ENCODE results near the gene HECW1. TPM values are rescaled to one million over a fixed set of nuclear protein-coding genes. Genes with fewer than 3 reads are reported as not detected.

Gene HECW1
- total and polyA plus RNA-seq, 4 donors, result 0.05 TPM; not detected in 3

DNA sequence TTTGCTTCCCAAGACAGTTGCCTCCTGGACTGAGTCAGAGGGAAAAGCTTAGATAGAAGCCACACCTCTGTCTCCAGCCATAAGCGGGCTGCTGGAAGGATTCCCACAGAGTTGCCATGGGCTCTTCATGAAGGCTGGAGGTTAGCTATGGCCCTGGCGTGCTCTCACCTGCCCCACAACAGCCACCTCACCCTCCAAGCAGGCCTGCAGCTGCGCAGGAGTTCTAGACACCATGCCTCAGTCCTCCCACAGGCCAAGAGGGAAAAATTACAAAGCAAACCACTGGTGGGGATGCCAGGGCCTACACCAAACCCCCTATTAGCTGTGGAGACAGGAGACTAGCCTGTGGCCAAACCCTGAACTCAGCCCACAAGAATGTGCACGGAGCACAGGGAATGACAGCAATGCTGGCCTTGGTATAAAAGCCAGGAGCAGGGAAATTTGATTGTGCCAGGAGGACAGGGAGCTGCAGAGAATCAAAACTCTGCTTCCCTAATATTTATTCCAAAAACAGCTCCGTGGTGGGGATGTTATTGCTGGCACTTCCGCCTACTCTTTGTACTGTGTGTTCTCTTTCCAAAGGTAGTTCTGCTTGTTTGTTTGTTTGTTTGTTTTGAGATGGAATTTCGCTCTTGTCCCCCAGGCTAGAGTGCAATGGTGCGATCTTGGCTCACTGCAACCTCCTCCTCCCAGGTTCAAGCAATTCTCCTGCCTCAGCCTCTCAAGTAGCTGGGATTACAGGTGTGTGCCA lies 410.1 kb downstream of the HECW1 start:
- Histone ChIP-seq H3K27ac (ENCODE audit: low read depth in 1 of 2, low read length in 2 of 2) (no peak overlapping the region), H3K27me3 (ENCODE audit: control insufficient read depth in 4 of 4, insufficient read depth in 4 of 4, low read length in 3 of 4) (no peaks in the 10 kb centered on the region), H3K36me3 (ENCODE audit: control insufficient read depth in 4 of 4, insufficient read depth in 3 of 4, low read depth in 1 of 4, low read length in 3 of 4) (no peaks in the 10 kb centered on the region), H3K4me1 (ENCODE audit: control insufficient read depth in 4 of 4, insufficient read depth in 4 of 4, low read length in 3 of 4) (no peaks in the 10 kb centered on the region), H3K9me3 (ENCODE audit: control insufficient read depth in 4 of 4, low read length in 3 of 4) (no peaks in the 10 kb centered on the region), H3K4me3 (ENCODE audit: low read depth in 1 of 3, low read length in 3 of 3) (no peak overlapping the region), H3K9ac (ENCODE audit: low read depth in 1 of 2, low read length in 2 of 2) (no peak overlapping the region)
- TF ChIP-seq, protein P1, sequence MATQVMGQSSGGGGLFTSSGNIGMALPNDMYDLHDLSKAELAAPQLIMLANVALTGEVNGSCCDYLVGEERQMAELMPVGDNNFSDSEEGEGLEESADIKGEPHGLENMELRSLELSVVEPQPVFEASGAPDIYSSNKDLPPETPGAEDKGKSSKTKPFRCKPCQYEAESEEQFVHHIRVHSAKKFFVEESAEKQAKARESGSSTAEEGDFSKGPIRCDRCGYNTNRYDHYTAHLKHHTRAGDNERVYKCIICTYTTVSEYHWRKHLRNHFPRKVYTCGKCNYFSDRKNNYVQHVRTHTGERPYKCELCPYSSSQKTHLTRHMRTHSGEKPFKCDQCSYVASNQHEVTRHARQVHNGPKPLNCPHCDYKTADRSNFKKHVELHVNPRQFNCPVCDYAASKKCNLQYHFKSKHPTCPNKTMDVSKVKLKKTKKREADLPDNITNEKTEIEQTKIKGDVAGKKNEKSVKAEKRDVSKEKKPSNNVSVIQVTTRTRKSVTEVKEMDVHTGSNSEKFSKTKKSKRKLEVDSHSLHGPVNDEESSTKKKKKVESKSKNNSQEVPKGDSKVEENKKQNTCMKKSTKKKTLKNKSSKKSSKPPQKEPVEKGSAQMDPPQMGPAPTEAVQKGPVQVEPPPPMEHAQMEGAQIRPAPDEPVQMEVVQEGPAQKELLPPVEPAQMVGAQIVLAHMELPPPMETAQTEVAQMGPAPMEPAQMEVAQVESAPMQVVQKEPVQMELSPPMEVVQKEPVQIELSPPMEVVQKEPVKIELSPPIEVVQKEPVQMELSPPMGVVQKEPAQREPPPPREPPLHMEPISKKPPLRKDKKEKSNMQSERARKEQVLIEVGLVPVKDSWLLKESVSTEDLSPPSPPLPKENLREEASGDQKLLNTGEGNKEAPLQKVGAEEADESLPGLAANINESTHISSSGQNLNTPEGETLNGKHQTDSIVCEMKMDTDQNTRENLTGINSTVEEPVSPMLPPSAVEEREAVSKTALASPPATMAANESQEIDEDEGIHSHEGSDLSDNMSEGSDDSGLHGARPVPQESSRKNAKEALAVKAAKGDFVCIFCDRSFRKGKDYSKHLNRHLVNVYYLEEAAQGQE (IDR thresholded peaks at IDR 0.05), result no peak
- TF ChIP-seq EGR1 (IDR thresholded peaks at IDR 0.05; ENCODE audit: low read depth in 2 of 2), result no peak
- no peak for TF ChIP-seq FOXA1 (IDR thresholded peaks at IDR 0.05)
- TF ChIP-seq ZBTB33 (IDR thresholded peaks at IDR 0.05), result no peak
- TF ChIP-seq FOXA2 (IDR thresholded peaks at IDR 0.05), result no peak
- no peak for TF ChIP-seq GABPA (IDR thresholded peaks at IDR 0.05 in 1 of 2, conservative IDR thresholded peaks at IDR 0.05 in 1 of 2)
- TF ChIP-seq, protein P2, sequence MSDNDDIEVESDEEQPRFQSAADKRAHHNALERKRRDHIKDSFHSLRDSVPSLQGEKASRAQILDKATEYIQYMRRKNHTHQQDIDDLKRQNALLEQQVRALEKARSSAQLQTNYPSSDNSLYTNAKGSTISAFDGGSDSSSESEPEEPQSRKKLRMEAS (IDR thresholded peaks at IDR 0.05), result no peak
- no peak for TF ChIP-seq TAF1 (conservative IDR thresholded peaks at IDR 0.05)
- TF ChIP-seq RAD21 (IDR thresholded peaks at IDR 0.05), result no peak
- no peak for TF ChIP-seq RXRA (IDR thresholded peaks at IDR 0.05)
- TF ChIP-seq SP1 (IDR thresholded peaks at IDR 0.05), result no peak
- TF ChIP-seq NR2F2 (IDR thresholded peaks at IDR 0.05), result no peak
- TF ChIP-seq HNF4G (IDR thresholded peaks at IDR 0.05), result no peak
- TF ChIP-seq YY1 (IDR thresholded peaks at IDR 0.05), result no peak
- TF ChIP-seq HNF4A (conservative IDR thresholded peaks at IDR 0.05), result no peak
- TF ChIP-seq JUND (IDR thresholded peaks at IDR 0.05), result no peak
- no peak for TF ChIP-seq ATF3 (IDR thresholded peaks at IDR 0.05)
- TF ChIP-seq, protein P3, sequence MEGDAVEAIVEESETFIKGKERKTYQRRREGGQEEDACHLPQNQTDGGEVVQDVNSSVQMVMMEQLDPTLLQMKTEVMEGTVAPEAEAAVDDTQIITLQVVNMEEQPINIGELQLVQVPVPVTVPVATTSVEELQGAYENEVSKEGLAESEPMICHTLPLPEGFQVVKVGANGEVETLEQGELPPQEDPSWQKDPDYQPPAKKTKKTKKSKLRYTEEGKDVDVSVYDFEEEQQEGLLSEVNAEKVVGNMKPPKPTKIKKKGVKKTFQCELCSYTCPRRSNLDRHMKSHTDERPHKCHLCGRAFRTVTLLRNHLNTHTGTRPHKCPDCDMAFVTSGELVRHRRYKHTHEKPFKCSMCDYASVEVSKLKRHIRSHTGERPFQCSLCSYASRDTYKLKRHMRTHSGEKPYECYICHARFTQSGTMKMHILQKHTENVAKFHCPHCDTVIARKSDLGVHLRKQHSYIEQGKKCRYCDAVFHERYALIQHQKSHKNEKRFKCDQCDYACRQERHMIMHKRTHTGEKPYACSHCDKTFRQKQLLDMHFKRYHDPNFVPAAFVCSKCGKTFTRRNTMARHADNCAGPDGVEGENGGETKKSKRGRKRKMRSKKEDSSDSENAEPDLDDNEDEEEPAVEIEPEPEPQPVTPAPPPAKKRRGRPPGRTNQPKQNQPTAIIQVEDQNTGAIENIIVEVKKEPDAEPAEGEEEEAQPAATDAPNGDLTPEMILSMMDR (IDR thresholded peaks at IDR 0.05; ENCODE audit: low read depth, low read length, missing input control), result no peak
- no peak for DNase-seq (ENCODE audit: low spot score)
- 85% methylated on average over 8 of the region's 8 CpGs for WGBS
